ENCODE measurements around the gene ASIC4.

ASIC4 gene

GRCh38 chr2:219523031-219523671 is 8.9 kb downstream of the ASIC4 start:
- Histone ChIP-seq H3K27ac (ENCODE audit: low read depth, low read length) (no peak overlapping the region), H3K36me3 (ENCODE audit: control insufficient read depth in 1 of 2, insufficient read depth in 2 of 2, low read length in 2 of 2) (no peaks in the 10 kb centered on the region), H3K9ac (ENCODE audit: low read depth in 1 of 2, low read length in 2 of 2) (no peak overlapping the region), H3K4me3 (ENCODE audit: low read depth in 1 of 2, low read length in 2 of 2) (no peak overlapping the region), H3K4me1 (ENCODE audit: control insufficient read depth in 1 of 2, insufficient read depth in 2 of 2, low read length in 2 of 2) (peaks cover 0 to 4% of the 10 kb centered on the region in 2 donors), H3K9me3 (ENCODE audit: control insufficient read depth in 1 of 2, low read length in 2 of 2) (no peaks in the 10 kb centered on the region), H3K27me3 (ENCODE audit: control insufficient read depth in 1 of 2, insufficient read depth in 2 of 2, low read length in 2 of 2) (peaks cover 68 to 80% of the 10 kb centered on the region in 2 donors)

GRCh38 chr2:219524817-219525216 is 10.5 kb downstream of the ASIC4 start:
- no peak overlapping the region for H3K9ac ChIP-seq (ENCODE audit: low read depth in 1 of 2, low read length in 2 of 2)
- H3K27ac ChIP-seq (ENCODE audit: low read depth, low read length) = no peak overlapping the region
- H3K4me1 ChIP-seq (ENCODE audit: control insufficient read depth in 1 of 2, insufficient read depth in 2 of 2, low read length in 2 of 2) = peaks cover 0 to 4% of the 10 kb centered on the region in 2 donors
- H3K36me3 ChIP-seq (ENCODE audit: control insufficient read depth in 1 of 2, insufficient read depth in 2 of 2, low read length in 2 of 2) = no peaks in the 10 kb centered on the region
- no peak overlapping the region for H3K4me3 ChIP-seq (ENCODE audit: low read depth in 1 of 2, low read length in 2 of 2)
- H3K9me3 ChIP-seq (ENCODE audit: control insufficient read depth in 1 of 2, low read length in 2 of 2) = no peaks in the 10 kb centered on the region
- peaks cover 77 to 87% of the 10 kb centered on the region in 2 donors for H3K27me3 ChIP-seq (ENCODE audit: control insufficient read depth in 1 of 2, insufficient read depth in 2 of 2, low read length in 2 of 2)

DNA sequence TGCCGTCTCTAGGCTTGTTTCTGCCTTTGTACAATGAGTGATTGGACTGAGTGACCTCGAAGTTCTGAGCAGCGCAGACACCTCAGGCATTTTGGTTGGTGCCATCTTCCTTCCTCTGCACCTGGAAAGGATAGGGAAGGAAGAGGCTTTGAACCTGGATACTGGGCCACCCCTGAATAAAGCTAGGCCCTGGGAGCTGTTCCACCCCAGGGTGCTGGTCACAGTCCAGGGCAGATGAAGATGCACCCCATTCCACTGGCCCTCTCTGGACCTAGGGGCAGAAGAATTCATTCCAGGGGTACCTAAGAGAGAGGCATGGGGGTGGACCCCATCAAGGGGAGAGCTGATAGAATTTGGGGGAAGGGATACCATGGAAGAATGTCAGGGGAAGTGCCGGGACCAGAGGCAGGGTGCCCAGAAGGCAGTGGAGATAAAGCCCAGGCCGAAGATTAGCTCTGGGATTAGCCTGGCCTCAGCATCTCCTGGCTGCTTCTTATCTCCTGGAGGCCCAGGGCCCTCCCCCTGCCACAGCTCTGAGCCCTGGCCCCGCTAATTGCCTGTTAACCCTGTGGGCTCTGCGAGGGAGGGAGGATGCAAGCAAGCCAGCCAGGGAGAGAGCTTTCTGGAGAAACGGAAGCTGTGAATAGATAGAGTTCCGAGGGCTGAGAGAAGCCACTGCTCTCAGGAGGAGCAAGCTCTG is 11.4 kb downstream of the ASIC4 start:
- peaks cover 0 to 4% of the 10 kb centered on the region in 2 donors for H3K4me1 ChIP-seq (ENCODE audit: control insufficient read depth in 1 of 2, insufficient read depth in 2 of 2, low read length in 2 of 2)
- peaks cover 81 to 82% of the 10 kb centered on the region in 2 donors for H3K27me3 ChIP-seq (ENCODE audit: control insufficient read depth in 1 of 2, insufficient read depth in 2 of 2, low read length in 2 of 2)
- H3K4me3 ChIP-seq (ENCODE audit: low read depth in 1 of 2, low read length in 2 of 2) = no peak overlapping the region
- H3K36me3 ChIP-seq (ENCODE audit: control insufficient read depth in 1 of 2, insufficient read depth in 2 of 2, low read length in 2 of 2) = no peaks in the 10 kb centered on the region
- H3K27ac ChIP-seq (ENCODE audit: low read depth, low read length) = no peak overlapping the region
- H3K9me3 ChIP-seq (ENCODE audit: control insufficient read depth in 1 of 2, low read length in 2 of 2) = no peaks in the 10 kb centered on the region
- no peak overlapping the region for H3K9ac ChIP-seq (ENCODE audit: low read depth in 1 of 2, low read length in 2 of 2)

- H3K27me3 ChIP-seq (ENCODE audit: control insufficient read depth in 1 of 2, insufficient read depth in 2 of 2, low read length in 2 of 2) = peaks cover 74 to 80% of the 10 kb centered on the region in 2 donors
- H3K9ac ChIP-seq (ENCODE audit: low read depth in 1 of 2, low read length in 2 of 2) = no peak overlapping the region
- peaks cover 0 to 4% of the 10 kb centered on the region in 2 donors for H3K4me1 ChIP-seq (ENCODE audit: control insufficient read depth in 1 of 2, insufficient read depth in 2 of 2, low read length in 2 of 2)
- no peak overlapping the region for H3K27ac ChIP-seq (ENCODE audit: low read depth, low read length)
- H3K9me3 ChIP-seq (ENCODE audit: control insufficient read depth in 1 of 2, low read length in 2 of 2) = no peaks in the 10 kb centered on the region
- H3K36me3 ChIP-seq (ENCODE audit: control insufficient read depth in 1 of 2, insufficient read depth in 2 of 2, low read length in 2 of 2) = no peaks in the 10 kb centered on the region
- no peak overlapping the region for H3K4me3 ChIP-seq (ENCODE audit: low read depth in 1 of 2, low read length in 2 of 2)
Observed at GRCh38 chr2:219526320-219527075, 12.2 kb downstream of the ASIC4 start.

- H3K4me3 ChIP-seq (ENCODE audit: low read depth in 1 of 2, low read length in 2 of 2) = no peak overlapping the region
- H3K27me3 ChIP-seq (ENCODE audit: control insufficient read depth in 1 of 2, insufficient read depth in 2 of 2, low read length in 2 of 2) = peaks cover 68 to 80% of the 10 kb centered on the region in 2 donors
- H3K27ac ChIP-seq (ENCODE audit: low read depth, low read length) = no peak overlapping the region
- H3K9me3 ChIP-seq (ENCODE audit: control insufficient read depth in 1 of 2, low read length in 2 of 2) = no peaks in the 10 kb centered on the region
- H3K9ac ChIP-seq (ENCODE audit: low read depth in 1 of 2, low read length in 2 of 2) = no peak overlapping the region
- H3K36me3 ChIP-seq (ENCODE audit: control insufficient read depth in 1 of 2, insufficient read depth in 2 of 2, low read length in 2 of 2) = no peaks in the 10 kb centered on the region
- peaks cover 0 to 4% of the 10 kb centered on the region in 2 donors for H3K4me1 ChIP-seq (ENCODE audit: control insufficient read depth in 1 of 2, insufficient read depth in 2 of 2, low read length in 2 of 2)
Observed at GRCh38 chr2:219527076-219527394, 12.8 kb downstream of the ASIC4 start.

GRCh38 chr2:219527472-219527871 is 13.2 kb downstream of the ASIC4 start:
- Histone ChIP-seq H3K36me3 (ENCODE audit: control insufficient read depth in 1 of 2, insufficient read depth in 2 of 2, low read length in 2 of 2) (no peaks in the 10 kb centered on the region), H3K27me3 (ENCODE audit: control insufficient read depth in 1 of 2, insufficient read depth in 2 of 2, low read length in 2 of 2) (peaks cover 64 to 81% of the 10 kb centered on the region in 2 donors), H3K27ac (ENCODE audit: low read depth, low read length) (no peak overlapping the region), H3K4me3 (ENCODE audit: low read depth in 1 of 2, low read length in 2 of 2) (no peak overlapping the region), H3K9ac (ENCODE audit: low read depth in 1 of 2, low read length in 2 of 2) (no peak overlapping the region), H3K9me3 (ENCODE audit: control insufficient read depth in 1 of 2, low read length in 2 of 2) (no peaks in the 10 kb centered on the region), H3K4me1 (ENCODE audit: control insufficient read depth in 1 of 2, insufficient read depth in 2 of 2, low read length in 2 of 2) (peaks cover 0 to 4% of the 10 kb centered on the region in 2 donors)

- H3K36me3 ChIP-seq (ENCODE audit: control insufficient read depth in 1 of 2, insufficient read depth in 2 of 2, low read length in 2 of 2) = no peaks in the 10 kb centered on the region
- no peak overlapping the region for H3K27ac ChIP-seq (ENCODE audit: low read depth, low read length)
- H3K4me1 ChIP-seq (ENCODE audit: control insufficient read depth in 1 of 2, insufficient read depth in 2 of 2, low read length in 2 of 2) = no peaks in the 10 kb centered on the region
- H3K9ac ChIP-seq (ENCODE audit: low read depth in 1 of 2, low read length in 2 of 2) = no peak overlapping the region
- no peaks in the 10 kb centered on the region for H3K9me3 ChIP-seq (ENCODE audit: control insufficient read depth in 1 of 2, low read length in 2 of 2)
- no peak overlapping the region for H3K4me3 ChIP-seq (ENCODE audit: low read depth in 1 of 2, low read length in 2 of 2)
- peaks cover 44 to 60% of the 10 kb centered on the region in 2 donors for H3K27me3 ChIP-seq (ENCODE audit: control insufficient read depth in 1 of 2, insufficient read depth in 2 of 2, low read length in 2 of 2)
Observed at GRCh38 chr2:219530048-219530963, 16.0 kb downstream of the ASIC4 start.

GRCh38 chr2:219531639-219532377 is 17.5 kb downstream of the ASIC4 start:
- Histone ChIP-seq H3K27me3 (ENCODE audit: control insufficient read depth in 1 of 2, insufficient read depth in 2 of 2, low read length in 2 of 2) (peaks cover 31 to 53% of the 10 kb centered on the region in 2 donors), H3K4me3 (ENCODE audit: low read depth in 1 of 2, low read length in 2 of 2) (no peak overlapping the region), H3K9me3 (ENCODE audit: control insufficient read depth in 1 of 2, low read length in 2 of 2) (no peaks in the 10 kb centered on the region), H3K4me1 (ENCODE audit: control insufficient read depth in 1 of 2, insufficient read depth in 2 of 2, low read length in 2 of 2) (no peaks in the 10 kb centered on the region), H3K9ac (ENCODE audit: low read depth in 1 of 2, low read length in 2 of 2) (no peak overlapping the region), H3K27ac (ENCODE audit: low read depth, low read length) (no peak overlapping the region), H3K36me3 (ENCODE audit: control insufficient read depth in 1 of 2, insufficient read depth in 2 of 2, low read length in 2 of 2) (no peaks in the 10 kb centered on the region)

DNA sequence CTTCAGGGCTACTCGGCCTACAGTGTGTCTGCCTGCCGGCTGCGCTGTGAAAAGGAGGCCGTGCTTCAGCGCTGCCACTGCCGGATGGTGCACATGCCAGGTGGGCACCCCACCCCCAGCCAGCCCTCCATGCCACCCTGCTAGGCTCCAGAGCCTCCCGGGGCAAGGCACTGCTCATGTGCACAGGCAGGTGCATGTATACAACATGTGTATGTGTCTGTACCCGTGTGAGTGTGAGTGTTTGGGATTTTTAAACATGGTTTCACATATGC is 18.0 kb downstream of the ASIC4 start:
- no peaks in the 10 kb centered on the region for H3K4me1 ChIP-seq (ENCODE audit: control insufficient read depth in 1 of 2, insufficient read depth in 2 of 2, low read length in 2 of 2)
- H3K4me3 ChIP-seq (ENCODE audit: low read depth in 1 of 2, low read length in 2 of 2) = no peak overlapping the region
- peaks cover 26 to 48% of the 10 kb centered on the region in 2 donors for H3K27me3 ChIP-seq (ENCODE audit: control insufficient read depth in 1 of 2, insufficient read depth in 2 of 2, low read length in 2 of 2)
- no peak overlapping the region for H3K27ac ChIP-seq (ENCODE audit: low read depth, low read length)
- no peaks in the 10 kb centered on the region for H3K9me3 ChIP-seq (ENCODE audit: control insufficient read depth in 1 of 2, low read length in 2 of 2)
- no peak overlapping the region for H3K9ac ChIP-seq (ENCODE audit: low read depth in 1 of 2, low read length in 2 of 2)
- H3K36me3 ChIP-seq (ENCODE audit: control insufficient read depth in 1 of 2, insufficient read depth in 2 of 2, low read length in 2 of 2) = no peaks in the 10 kb centered on the region

All from duodenal mucosa (tissue), 2 donors.